Measurements from ENCODE around the gene EFCAB6. TPM values are rescaled to one million over a fixed set of nuclear protein-coding genes. Genes with fewer than 3 reads are reported as not detected.

The EFCAB6 gene
- total and polyA plus RNA-seq, 2 donors (not counting 3 experiments of a cell fraction or from before 2014, with no cell fraction given): 0.07 to 0.31 TPM

- dilution Hi-C loops (cut with MboI; ENCODE audit: extremely low pct_ligation_motif_present, low sequenced_read_pairs): no loop called here
Measured at GRCh38 chr22:43852573-43853327, 40.6 kb upstream of the EFCAB6 start.

More at GRCh38 chr22:43852573-43853327, 40.6 kb upstream of the EFCAB6 start:
- CTCF ChIA-PET: interaction anchor here (1.7 kb wide), 1 partner anchor 32 kb away, joined by 6 read pairs; no protein-coding TSS in a partner anchor
- intact Hi-C loops (cut with micrococcal nuclease): no loop called here
- DNase-seq (ENCODE audit: low read depth, low spot score) (no peak), FAIRE-seq (no peak)
- no peak overlapping the region for H3K27ac ChIP-seq (ENCODE audit: insufficient read depth, low read depth, low read length)
- no TSS peak for BruUV-seq (replicated peaks)
- H3K36me3 ChIP-seq (ENCODE audit: control insufficient read depth in 2 of 2, extremely low read depth in 1 of 2, insufficient read depth in 2 of 2, low read length in 2 of 2): no peaks in the 10 kb centered on the region
- no peak for TF ChIP-seq POLR2A (IDR thresholded peaks at IDR 0.05; ENCODE audit: low read depth, low read length)
- TF ChIP-seq JUN (IDR thresholded peaks at IDR 0.05; ENCODE audit: borderline replicate concordance, insufficient read depth, insufficient read length, low read depth): no peak
- TF ChIP-seq MAX (IDR thresholded peaks at IDR 0.05; ENCODE audit: insufficient read depth, insufficient read length): no peak
- no peak for TF ChIP-seq EZH2 (IDR thresholded peaks at IDR 0.05; ENCODE audit: borderline replicate concordance, low read depth, low read length, severe bottlenecking)
- no peak for TF ChIP-seq FOS (IDR thresholded peaks at IDR 0.05; ENCODE audit: borderline replicate concordance, insufficient read depth, low read length)
- no peak for TF ChIP-seq MYC (IDR thresholded peaks at IDR 0.05; ENCODE audit: low read depth, low read length)
- no peak for TF ChIP-seq CTCF (IDR thresholded peaks at IDR 0.05; ENCODE audit: extremely low read depth in 1 of 2, insufficient read depth in 1 of 2, low read depth in 1 of 2, low read length in 2 of 2)
- TF ChIP-seq POLR2AphosphoS5 (IDR thresholded peaks at IDR 0.05; ENCODE audit: insufficient read depth, low read depth, low read length): no peak
- TF ChIP-seq GATA2 (IDR thresholded peaks at IDR 0.05; ENCODE audit: insufficient read depth, insufficient read length, low read depth, low read length): no peak
- no peaks in the 10 kb centered on the region for H3K9me3 ChIP-seq (replicated peaks; ENCODE audit: control insufficient read depth, insufficient read depth, low read length)
- no peaks in the 10 kb centered on the region for H3K79me2 ChIP-seq (ENCODE audit: control insufficient read depth, insufficient read depth, low read length)
- no peaks in the 10 kb centered on the region for H3K9me1 ChIP-seq (replicated peaks; ENCODE audit: control insufficient read depth, extremely low read depth, insufficient read depth, low read length)
- no peak overlapping the region for H2AFZ ChIP-seq (ENCODE audit: low read depth, low read length)
- no peak overlapping the region for H3K9ac ChIP-seq (replicated peaks; ENCODE audit: extremely low read depth, insufficient read depth, low read length)
- H4K20me1 ChIP-seq (replicated peaks; ENCODE audit: control insufficient read depth, extremely low read depth, insufficient read depth, low read length): no peaks in the 10 kb centered on the region
- no peak overlapping the region for H3K4me2 ChIP-seq (ENCODE audit: insufficient read depth, low read length)
- H3K27me3 ChIP-seq (ENCODE audit: control insufficient read depth in 2 of 2, insufficient read depth in 2 of 2, low read length in 2 of 2): no peaks in the 10 kb centered on the region
- no peak overlapping the region for H3K4me3 ChIP-seq (replicated peaks in 1 of 3; ENCODE audit: insufficient read depth in 1 of 3, low read depth in 1 of 3, low read length in 3 of 3)
- POLR2A ChIA-PET: no interaction called here
- peaks cover 5% of the 10 kb centered on the region for H3K4me1 ChIP-seq (ENCODE audit: control insufficient read depth, extremely low read depth, insufficient read depth, low read length)

Measured in endothelial cell of umbilical vein (primary cell).